ENCODE data around the gene ESRRA. TPM values are rescaled to one million over a fixed set of nuclear protein-coding genes. Genes with fewer than 3 reads are reported as not detected.
A peak's percentile ranks its signal among the peaks of the same experiment; 100 is the strongest.

ESRRA gene
- polyA plus RNA-seq, 1 donor from 2014 or later = 29.0 TPM

- H3K27me3 ChIP-seq (ENCODE audit: insufficient read depth, low read depth, low read length) = no peaks in the 10 kb centered on the region
- H3K79me2 ChIP-seq (replicated peaks; ENCODE audit: insufficient read depth, low read length) = no peaks in the 10 kb centered on the region
- H3F3A ChIP-seq (ENCODE audit: insufficient read depth, low read length, poor library complexity, severe bottlenecking) = no peaks in the 10 kb centered on the region
- TF ChIP-seq MXI1 (conservative IDR thresholded peaks at IDR 0.05; ENCODE audit: poor library complexity, severe bottlenecking) (no peak), SMC3 (conservative IDR thresholded peaks at IDR 0.05; ENCODE audit: poor library complexity) (no peak), EP300 (conservative IDR thresholded peaks at IDR 0.05; ENCODE audit: poor library complexity, severe bottlenecking) (no peak), EZH2 (IDR thresholded peaks at IDR 0.05; ENCODE audit: borderline replicate concordance, insufficient read depth, low read length, poor library complexity, severe bottlenecking) (no peak), POLR2AphosphoS5 (IDR thresholded peaks at IDR 0.05) (no peak), TAF1 (IDR thresholded peaks at IDR 0.05; ENCODE audit: low read depth) (no peak), CTCF (IDR thresholded peaks at IDR 0.05; ENCODE audit: poor library complexity, severe bottlenecking) (no peak), RAD21 (conservative IDR thresholded peaks at IDR 0.05) (no peak)
- TF ChIP-seq, protein P1, sequence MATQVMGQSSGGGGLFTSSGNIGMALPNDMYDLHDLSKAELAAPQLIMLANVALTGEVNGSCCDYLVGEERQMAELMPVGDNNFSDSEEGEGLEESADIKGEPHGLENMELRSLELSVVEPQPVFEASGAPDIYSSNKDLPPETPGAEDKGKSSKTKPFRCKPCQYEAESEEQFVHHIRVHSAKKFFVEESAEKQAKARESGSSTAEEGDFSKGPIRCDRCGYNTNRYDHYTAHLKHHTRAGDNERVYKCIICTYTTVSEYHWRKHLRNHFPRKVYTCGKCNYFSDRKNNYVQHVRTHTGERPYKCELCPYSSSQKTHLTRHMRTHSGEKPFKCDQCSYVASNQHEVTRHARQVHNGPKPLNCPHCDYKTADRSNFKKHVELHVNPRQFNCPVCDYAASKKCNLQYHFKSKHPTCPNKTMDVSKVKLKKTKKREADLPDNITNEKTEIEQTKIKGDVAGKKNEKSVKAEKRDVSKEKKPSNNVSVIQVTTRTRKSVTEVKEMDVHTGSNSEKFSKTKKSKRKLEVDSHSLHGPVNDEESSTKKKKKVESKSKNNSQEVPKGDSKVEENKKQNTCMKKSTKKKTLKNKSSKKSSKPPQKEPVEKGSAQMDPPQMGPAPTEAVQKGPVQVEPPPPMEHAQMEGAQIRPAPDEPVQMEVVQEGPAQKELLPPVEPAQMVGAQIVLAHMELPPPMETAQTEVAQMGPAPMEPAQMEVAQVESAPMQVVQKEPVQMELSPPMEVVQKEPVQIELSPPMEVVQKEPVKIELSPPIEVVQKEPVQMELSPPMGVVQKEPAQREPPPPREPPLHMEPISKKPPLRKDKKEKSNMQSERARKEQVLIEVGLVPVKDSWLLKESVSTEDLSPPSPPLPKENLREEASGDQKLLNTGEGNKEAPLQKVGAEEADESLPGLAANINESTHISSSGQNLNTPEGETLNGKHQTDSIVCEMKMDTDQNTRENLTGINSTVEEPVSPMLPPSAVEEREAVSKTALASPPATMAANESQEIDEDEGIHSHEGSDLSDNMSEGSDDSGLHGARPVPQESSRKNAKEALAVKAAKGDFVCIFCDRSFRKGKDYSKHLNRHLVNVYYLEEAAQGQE (IDR thresholded peaks at IDR 0.05; ENCODE audit: borderline replicate concordance) = no peak
- no peaks in the 10 kb centered on the region for H3K36me3 ChIP-seq (ENCODE audit: insufficient read depth, low read length)
- no peaks in the 10 kb centered on the region for H3K9me3 ChIP-seq (ENCODE audit: low read length)
- peak overlapping the region; percentile 20 for H3K9ac ChIP-seq (ENCODE audit: low read length)
- no peaks in the 10 kb centered on the region for H4K20me1 ChIP-seq (ENCODE audit: insufficient read depth)
- H3K9me2 ChIP-seq (ENCODE audit: insufficient read depth, low read length) = no peaks in the 10 kb centered on the region
- no peak overlapping the region for H2AFZ ChIP-seq (ENCODE audit: low read depth, low read length)
- no peak overlapping the region for H3K4me3 ChIP-seq (ENCODE audit: low read length)
- no peak overlapping the region for H3K27ac ChIP-seq (ENCODE audit: low read length)
- H3K4me2 ChIP-seq (ENCODE audit: low read length) = no peak overlapping the region
These were observed 40.9 kb upstream of the ESRRA start for GRCh38 chr11:64264371-64264852.

DNA sequence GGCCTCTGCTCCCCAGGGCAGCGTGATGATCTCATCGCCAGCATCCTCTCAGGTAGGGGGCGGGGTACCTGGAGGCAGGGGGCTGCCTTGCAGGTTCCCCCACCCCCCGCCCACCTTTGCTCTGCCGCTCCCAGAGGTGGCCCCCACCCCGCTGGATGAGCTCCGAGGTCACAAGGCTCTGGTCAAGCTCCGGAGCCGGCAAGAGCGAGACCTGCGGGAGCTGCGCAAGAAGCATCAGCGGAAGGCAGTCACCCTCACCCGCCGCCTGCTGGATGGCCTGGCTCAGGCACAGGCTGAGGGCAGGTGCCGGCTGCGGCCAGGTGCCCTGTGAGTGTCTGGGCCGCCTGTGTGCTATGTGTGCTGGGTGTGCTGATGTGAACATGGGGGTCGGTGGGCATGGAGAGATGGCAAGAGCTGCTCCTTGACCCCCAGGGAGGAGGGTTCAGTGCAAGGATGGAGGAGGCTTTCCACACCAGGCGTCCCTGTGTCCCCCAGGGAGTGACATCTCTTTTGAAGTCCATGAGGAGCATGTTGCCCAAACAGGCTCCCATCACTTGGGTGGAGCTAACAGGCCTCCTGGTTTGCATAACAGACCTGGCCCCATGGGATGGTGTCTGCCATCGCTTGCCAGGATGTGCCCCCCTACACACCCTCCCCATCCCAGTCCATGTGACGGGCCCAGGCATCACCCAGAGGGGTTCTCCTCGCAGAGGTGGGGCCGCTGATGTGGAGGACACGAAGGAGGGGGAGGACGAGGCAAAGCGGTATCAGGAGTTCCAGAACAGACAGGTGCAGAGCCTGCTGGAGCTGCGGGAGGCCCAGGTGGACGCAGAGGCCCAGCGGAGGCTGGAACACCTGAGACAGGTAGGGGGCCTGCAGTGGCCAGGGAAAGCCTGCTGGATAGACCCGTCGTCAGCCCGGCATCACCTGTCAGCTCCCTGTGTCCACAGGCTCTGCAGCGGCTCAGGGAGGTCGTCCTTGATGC lies 39.9 kb upstream of the ESRRA start:
- Histone ChIP-seq H2AFZ (ENCODE audit: low read depth, low read length) (no peak overlapping the region), H3K4me2 (ENCODE audit: low read length) (no peak overlapping the region), H3K9me3 (ENCODE audit: low read length) (no peaks in the 10 kb centered on the region), H3K27me3 (ENCODE audit: insufficient read depth, low read depth, low read length) (no peaks in the 10 kb centered on the region), H4K20me1 (ENCODE audit: insufficient read depth) (no peaks in the 10 kb centered on the region), H3F3A (ENCODE audit: insufficient read depth, low read length, poor library complexity, severe bottlenecking) (peaks cover 4% of the 10 kb centered on the region), H3K9ac (ENCODE audit: low read length) (no peak overlapping the region), H3K4me3 (ENCODE audit: low read length) (no peak overlapping the region), H3K36me3 (ENCODE audit: insufficient read depth, low read length) (no peaks in the 10 kb centered on the region), H3K27ac (ENCODE audit: low read length) (no peak overlapping the region), H3K79me2 (replicated peaks; ENCODE audit: insufficient read depth, low read length) (no peaks in the 10 kb centered on the region), H3K9me2 (ENCODE audit: insufficient read depth, low read length) (no peaks in the 10 kb centered on the region)
- TF ChIP-seq, protein P1 (IDR thresholded peaks at IDR 0.05; ENCODE audit: borderline replicate concordance) = no peak
- TF ChIP-seq POLR2AphosphoS5 (IDR thresholded peaks at IDR 0.05) = no peak
- no peak for TF ChIP-seq TAF1 (IDR thresholded peaks at IDR 0.05; ENCODE audit: low read depth)
- no peak for TF ChIP-seq MXI1 (conservative IDR thresholded peaks at IDR 0.05; ENCODE audit: poor library complexity, severe bottlenecking)
- TF ChIP-seq SMC3 (conservative IDR thresholded peaks at IDR 0.05; ENCODE audit: poor library complexity) = no peak
- TF ChIP-seq EP300 (conservative IDR thresholded peaks at IDR 0.05; ENCODE audit: poor library complexity, severe bottlenecking) = no peak
- TF ChIP-seq CTCF (IDR thresholded peaks at IDR 0.05; ENCODE audit: poor library complexity, severe bottlenecking) = no peak
- TF ChIP-seq EZH2 (IDR thresholded peaks at IDR 0.05; ENCODE audit: borderline replicate concordance, insufficient read depth, low read length, poor library complexity, severe bottlenecking) = no peak
- no peak for TF ChIP-seq RAD21 (conservative IDR thresholded peaks at IDR 0.05)
